OCI-LY7 (cell line): ENCODE measurements around the gene IQSEC1. TPM values are rescaled to one million over a fixed set of nuclear protein-coding genes. Genes with fewer than 3 reads are reported as not detected.

Source experiments
- BruUV-seq: library from RNA; stranded (reverse); fragments of 400-500 nt; replicated peaks from 2 replicates; lab custom pipeline; 2021; lab: Mats Ljungman, UMichigan
- CTCF ChIA-PET: fragments of 300-600 bp; sonication (Branson Sonifier 250); formaldehyde crosslinking; loops from one replicate; lab custom pipeline; 2022; ENCODE audit warnings: antibody characterized with exemption; ENCODE audit not compliant: unreplicated experiment; lab: Charles Lee
- POLR2A ChIA-PET: fragments of 300-600 bp; sonication (Branson Sonifier 250); formaldehyde crosslinking; loops from one replicate; lab custom pipeline; 2022; ENCODE audit warnings: antibody characterized with exemption; lab: Charles Lee
- DNase-seq: peaks from one replicate; pipeline ENCODE4 v3.0.0-alpha.2; 2015; ENCODE audit warnings: low spot score
- H2AFZ ChIP-seq: fragments of 200-600 bp; sonication (generic), shearing (Covaris generic); 2 replicates; pipeline ENCODE4 v1.6.1; 2014; ENCODE audit warnings: mild to moderate bottlenecking, antibody characterized with exemption, low read length, moderate library complexity
- H3K27ac ChIP-seq: fragments of 200-600 bp; sonication (generic); 2 replicates; pipeline ENCODE4 v1.5.1; 2014; ENCODE audit warnings: mixed run types, low read depth, mild to moderate bottlenecking, moderate library complexity, low read length, inconsistent platforms; ENCODE audit not compliant: poor library complexity, severe bottlenecking
- H3K36me3 ChIP-seq: fragments of 200-600 bp; sonication (generic); 2 replicates; pipeline ENCODE4 v1.6.1; 2014; ENCODE audit warnings: mild to moderate bottlenecking, antibody characterized with exemption, low read length, moderate library complexity, mixed read lengths; ENCODE audit not compliant: insufficient read depth
- H3K4me1 ChIP-seq: fragments of 200-600 bp; sonication (generic); 2 replicates; pipeline ENCODE4 v1.5.1; 2014; ENCODE audit warnings: mild to moderate bottlenecking, low read length; ENCODE audit not compliant: insufficient read depth, poor library complexity, severe bottlenecking
- H3K4me2 ChIP-seq: fragments of 200-600 bp; sonication (generic); 2 replicates; pipeline ENCODE4 v1.6.1; 2014; ENCODE audit warnings: mild to moderate bottlenecking, low read length
- H3K4me3 ChIP-seq: fragments of 200-600 bp; sonication (generic); 2 replicates; pipeline ENCODE4 v1.5.1; 2014; ENCODE audit warnings: mild to moderate bottlenecking, low read depth, low read length; ENCODE audit not compliant: poor library complexity, severe bottlenecking
- H3K79me2 ChIP-seq: fragments of 200-600 bp; sonication (generic); 2 replicates; pipeline ENCODE4 v1.6.1; 2016; ENCODE audit warnings: low read depth, mild to moderate bottlenecking, low read length, moderate library complexity, mixed read lengths; ENCODE audit not compliant: insufficient read depth
- H3K9me2 ChIP-seq: fragments of 200-600 bp; sonication (generic); 2 replicates; pipeline ENCODE4 v1.6.1; 2016; ENCODE audit warnings: mild to moderate bottlenecking, low read length, mixed read lengths; ENCODE audit not compliant: insufficient read depth
- H3K9me3 ChIP-seq: fragments of 200-600 bp; sonication (generic); 2 replicates; pipeline ENCODE4 v1.6.1; 2014; ENCODE audit warnings: mild to moderate bottlenecking, mixed run types, low read length, mixed read lengths
- H4K20me1 ChIP-seq: fragments of 200-600 bp; sonication (generic); 2 replicates; pipeline ENCODE4 v1.6.1; 2014; ENCODE audit warnings: mild to moderate bottlenecking, antibody characterized with exemption, low read length, moderate library complexity, mixed read lengths; ENCODE audit not compliant: insufficient read depth
- EZH2phosphoT487 ChIP-seq: fragments of 200-600 bp; sonication (generic); IDR thresholded peaks from 2 replicates; pipeline ENCODE4 v1.6.1; 2018; ENCODE audit warnings: low read depth, borderline replicate concordance, mild to moderate bottlenecking, mixed run types, antibody characterized with exemption, low read length, moderate library complexity, mixed read lengths
- intact Hi-C: fragments of 100-400 bp; cut with micrococcal nuclease; formaldehyde crosslinking; loops from one replicate; pipeline ENCODE4 v1.10.0; 2022; ENCODE audit not compliant: unreplicated experiment
- total RNA-seq, 2 experiments: library from RNA; depleted of rRNA in 1 of 2; stranded (reverse); fragments of >200 nt in 1 of 2; shearing (Covaris generic) in 1 of 2; gene quantifications; 2 replicates each; pipeline ENCODE4 v1.2.3, GENCODE V29; 2014 to 2022
- TF ChIP-seq, protein P1 (sequence below): fragments of 200-600 bp; sonication (generic); conservative IDR thresholded peaks from 2 replicates; pipeline ENCODE4 v1.5.1; 2014; ENCODE audit warnings: mild to moderate bottlenecking, antibody characterized with exemption, low read length, moderate library complexity, mixed read lengths

IQSEC1 gene
- total RNA-seq, 2 experiments from 2014 or later, result 25.2 to 70.1 TPM

DNA sequence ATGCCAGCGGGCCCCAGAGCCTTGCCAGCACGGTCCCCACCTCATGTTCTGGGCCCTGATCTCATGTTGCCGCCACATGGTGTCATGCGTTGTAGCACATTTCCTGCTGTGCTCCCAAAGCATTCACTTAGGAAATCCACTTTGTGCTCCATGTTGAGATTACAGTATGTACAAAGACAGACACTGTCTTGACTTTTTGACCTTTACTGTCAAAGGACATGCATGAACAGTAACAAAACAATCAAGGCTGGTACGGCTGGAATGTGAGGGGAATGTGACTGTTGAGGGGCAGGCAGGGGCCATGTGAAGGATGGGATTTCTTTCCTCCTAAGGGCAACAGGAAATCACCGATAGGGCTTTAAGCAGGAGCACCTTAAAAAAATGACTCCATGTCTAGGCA lies 178.6 kb downstream of the IQSEC1 start:
- no peaks in the 10 kb centered on the region for H4K20me1 ChIP-seq
- H3K4me2 ChIP-seq, result no peak overlapping the region
- H3K9me3 ChIP-seq, result no peaks in the 10 kb centered on the region
- intact Hi-C loops, result loop anchor here (5.0 kb wide), 4 partner anchors 107 to 757 kb away; partner anchors contain the start of gene TSEN2
- TF ChIP-seq, protein P1, sequence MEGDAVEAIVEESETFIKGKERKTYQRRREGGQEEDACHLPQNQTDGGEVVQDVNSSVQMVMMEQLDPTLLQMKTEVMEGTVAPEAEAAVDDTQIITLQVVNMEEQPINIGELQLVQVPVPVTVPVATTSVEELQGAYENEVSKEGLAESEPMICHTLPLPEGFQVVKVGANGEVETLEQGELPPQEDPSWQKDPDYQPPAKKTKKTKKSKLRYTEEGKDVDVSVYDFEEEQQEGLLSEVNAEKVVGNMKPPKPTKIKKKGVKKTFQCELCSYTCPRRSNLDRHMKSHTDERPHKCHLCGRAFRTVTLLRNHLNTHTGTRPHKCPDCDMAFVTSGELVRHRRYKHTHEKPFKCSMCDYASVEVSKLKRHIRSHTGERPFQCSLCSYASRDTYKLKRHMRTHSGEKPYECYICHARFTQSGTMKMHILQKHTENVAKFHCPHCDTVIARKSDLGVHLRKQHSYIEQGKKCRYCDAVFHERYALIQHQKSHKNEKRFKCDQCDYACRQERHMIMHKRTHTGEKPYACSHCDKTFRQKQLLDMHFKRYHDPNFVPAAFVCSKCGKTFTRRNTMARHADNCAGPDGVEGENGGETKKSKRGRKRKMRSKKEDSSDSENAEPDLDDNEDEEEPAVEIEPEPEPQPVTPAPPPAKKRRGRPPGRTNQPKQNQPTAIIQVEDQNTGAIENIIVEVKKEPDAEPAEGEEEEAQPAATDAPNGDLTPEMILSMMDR, result no peak
- TF ChIP-seq EZH2phosphoT487, result no peak
- H3K4me1 ChIP-seq, result peaks cover 4% of the 10 kb centered on the region
- peaks cover under 1% of the 10 kb centered on the region; the same call in 1 of the 2 replicates for H3K36me3 ChIP-seq
- no peaks in the 10 kb centered on the region for H3K79me2 ChIP-seq
- no peaks in the 10 kb centered on the region for H3K9me2 ChIP-seq
- CTCF ChIA-PET, result no interaction called here
- no peak for DNase-seq
- no peak overlapping the region for H2AFZ ChIP-seq
- no peak overlapping the region for H3K27ac ChIP-seq
- H3K4me3 ChIP-seq, result no peak overlapping the region
- BruUV-seq, result no TSS peak
- POLR2A ChIA-PET, result no interaction called here

DNA sequence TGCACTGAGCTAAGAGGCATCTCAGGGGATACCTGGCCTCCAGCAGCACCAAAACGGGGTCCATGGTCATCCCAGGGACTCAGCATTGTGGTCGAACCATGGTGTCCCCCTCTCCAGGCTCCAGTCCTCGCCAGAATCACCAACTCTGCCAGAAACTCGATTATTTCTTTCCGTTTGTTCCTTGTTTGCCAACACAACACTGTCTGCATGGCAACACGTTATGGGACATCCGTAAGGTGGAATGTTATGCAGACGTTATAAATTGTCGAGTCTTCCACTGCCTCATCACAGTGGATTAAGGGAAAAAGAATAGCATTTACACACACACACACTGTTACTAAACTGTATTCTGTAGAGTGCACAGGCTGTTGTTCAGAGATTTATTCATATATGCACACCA lies 179.4 kb downstream of the IQSEC1 start:
- Histone ChIP-seq H3K9me3 (no peaks in the 10 kb centered on the region), H2AFZ (no peak overlapping the region), H3K4me2 (no peak overlapping the region), H3K4me3 (no peak overlapping the region), H3K27ac (no peak overlapping the region), H3K79me2 (no peaks in the 10 kb centered on the region), H3K9me2 (no peaks in the 10 kb centered on the region), H4K20me1 (no peaks in the 10 kb centered on the region), H3K4me1 (peaks cover 4% of the 10 kb centered on the region), H3K36me3 (no peaks in the 10 kb centered on the region; the same call in 1 of the 2 replicates)
- intact Hi-C loops, result loop anchor here (5.0 kb wide), 4 partner anchors 107 to 757 kb away; partner anchors contain the start of gene TSEN2
- TF ChIP-seq, protein P1, result no peak
- no peak for TF ChIP-seq EZH2phosphoT487
- no TSS peak for BruUV-seq
- CTCF ChIA-PET, result no interaction called here
- DNase-seq, result no peak
- POLR2A ChIA-PET, result interaction anchor here (0.6 kb wide), 1 partner anchor 176 kb away, joined by 7 read pairs; no protein-coding TSS in a partner anchor

DNA sequence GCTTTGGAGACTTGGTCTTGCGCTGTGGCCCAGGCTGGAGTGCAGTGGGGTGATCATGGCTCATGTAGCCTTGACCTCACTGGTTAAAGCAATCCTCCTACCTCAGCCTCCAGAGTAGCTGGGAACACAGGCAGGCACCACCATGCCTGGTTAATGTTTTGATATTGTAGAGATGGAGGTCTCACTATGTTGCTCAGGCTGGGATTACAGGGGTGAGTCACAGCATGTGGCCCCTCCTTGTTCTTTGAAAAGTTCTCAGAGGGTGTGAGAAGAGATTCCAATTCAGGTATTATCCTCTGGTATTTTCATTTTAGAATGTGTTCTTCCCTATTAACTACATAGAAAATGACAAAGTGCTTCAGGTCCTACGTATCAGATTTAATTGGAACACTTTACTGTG lies 180.0 kb downstream of the IQSEC1 start:
- no peak for DNase-seq
- Histone ChIP-seq H3K9me2 (no peaks in the 10 kb centered on the region), H4K20me1 (no peaks in the 10 kb centered on the region), H3K36me3 (no peaks in the 10 kb centered on the region), H3K27ac (no peak overlapping the region), H3K9me3 (no peaks in the 10 kb centered on the region), H3K4me1 (peaks cover 4% of the 10 kb centered on the region), H2AFZ (no peak overlapping the region), H3K4me3 (no peak overlapping the region), H3K4me2 (no peak overlapping the region), H3K79me2 (no peaks in the 10 kb centered on the region)
- POLR2A ChIA-PET, result no interaction called here
- CTCF ChIA-PET, result no interaction called here
- TF ChIP-seq, protein P1, result no peak
- intact Hi-C loops, result loop anchor here (5.0 kb wide), 4 partner anchors 106 to 756 kb away; partner anchors contain the start of gene TSEN2
- BruUV-seq, result no TSS peak
